ENCODE data around the gene RBM46. TPM values are rescaled to one million over a fixed set of nuclear protein-coding genes. Genes with fewer than 3 reads are reported as not detected.

The RBM46 gene
- total and polyA plus RNA-seq, 2 experiments from 2014 or later, result 0.07 TPM; not detected in 1

GRCh38 chr4:154858166-154858565 is 77.1 kb downstream of the RBM46 start:
- no peak overlapping the region for H2AFZ ChIP-seq
- H3K27me3 ChIP-seq, result no peaks in the 10 kb centered on the region
- H3K9me3 ChIP-seq (ENCODE audit: low read depth), result no peaks in the 10 kb centered on the region
- TF ChIP-seq CTCF (IDR thresholded peaks at IDR 0.05; ENCODE audit: poor library complexity) (no peak), EZH2phosphoT487 (IDR thresholded peaks at IDR 0.05; ENCODE audit: low read depth, severe bottlenecking, unreplicated experiment) (no peak), EZH2 (IDR thresholded peaks at IDR 0.05; ENCODE audit: borderline replicate concordance) (no peak)
- no peaks in the 10 kb centered on the region for H3K9me2 ChIP-seq (replicated peaks; ENCODE audit: insufficient read depth)
- no peak overlapping the region for H3K4me3 ChIP-seq
- no peaks in the 10 kb centered on the region for H4K20me1 ChIP-seq (ENCODE audit: insufficient read depth, poor library complexity, severe bottlenecking)
- 100% methylated on average over 1 of the region's 1 CpG for WGBS (ENCODE audit: low lambda C conversion rate, missing lambda C conversion rate)
- no peak overlapping the region for H3K27ac ChIP-seq
- no peaks in the 10 kb centered on the region for H3K4me1 ChIP-seq (ENCODE audit: insufficient read depth)
- no peak overlapping the region for H3K4me2 ChIP-seq
- DNase-seq (ENCODE audit: low spot score), result no peak
- H3K36me3 ChIP-seq (replicated peaks; ENCODE audit: insufficient read depth, low read depth), result no peaks in the 10 kb centered on the region
- H3K79me2 ChIP-seq, result no peaks in the 10 kb centered on the region

GRCh38 chr4:154868414-154869194 is 87.5 kb downstream of the RBM46 start:
- H4K20me1 ChIP-seq (ENCODE audit: insufficient read depth, poor library complexity, severe bottlenecking), result no peaks in the 10 kb centered on the region
- H3K9me3 ChIP-seq (ENCODE audit: low read depth), result no peaks in the 10 kb centered on the region
- H2AFZ ChIP-seq, result no peak overlapping the region
- H3K36me3 ChIP-seq (replicated peaks; ENCODE audit: insufficient read depth, low read depth), result no peaks in the 10 kb centered on the region
- H3K4me2 ChIP-seq, result no peak overlapping the region
- 71% methylated on average over 7 of the region's 7 CpGs for WGBS (ENCODE audit: low lambda C conversion rate, missing lambda C conversion rate)
- no peaks in the 10 kb centered on the region for H3K4me1 ChIP-seq (ENCODE audit: insufficient read depth)
- DNase-seq (ENCODE audit: low spot score), result no peak
- no peak overlapping the region for H3K4me3 ChIP-seq
- TF ChIP-seq CTCF (IDR thresholded peaks at IDR 0.05; ENCODE audit: poor library complexity) (no peak), EZH2 (IDR thresholded peaks at IDR 0.05; ENCODE audit: borderline replicate concordance) (no peak), EZH2phosphoT487 (IDR thresholded peaks at IDR 0.05; ENCODE audit: low read depth, severe bottlenecking, unreplicated experiment) (no peak)
- H3K27ac ChIP-seq, result no peak overlapping the region
- no peaks in the 10 kb centered on the region for H3K79me2 ChIP-seq
- H3K9me2 ChIP-seq (replicated peaks; ENCODE audit: insufficient read depth), result no peaks in the 10 kb centered on the region
- no peaks in the 10 kb centered on the region for H3K27me3 ChIP-seq

GRCh38 chr4:154869301-154869700 is 88.2 kb downstream of the RBM46 start:
- DNase-seq (ENCODE audit: low spot score), result no peak
- 92% methylated on average over 3 of the region's 3 CpGs for WGBS (ENCODE audit: low lambda C conversion rate, missing lambda C conversion rate)
- Histone ChIP-seq H3K9me2 (replicated peaks; ENCODE audit: insufficient read depth) (no peaks in the 10 kb centered on the region), H3K4me1 (ENCODE audit: insufficient read depth) (no peaks in the 10 kb centered on the region), H3K79me2 (no peaks in the 10 kb centered on the region), H3K36me3 (replicated peaks; ENCODE audit: insufficient read depth, low read depth) (no peaks in the 10 kb centered on the region), H3K4me2 (no peak overlapping the region), H3K9me3 (ENCODE audit: low read depth) (no peaks in the 10 kb centered on the region), H2AFZ (no peak overlapping the region), H4K20me1 (ENCODE audit: insufficient read depth, poor library complexity, severe bottlenecking) (no peaks in the 10 kb centered on the region), H3K27me3 (no peaks in the 10 kb centered on the region), H3K27ac (no peak overlapping the region), H3K4me3 (no peak overlapping the region)
- TF ChIP-seq EZH2 (IDR thresholded peaks at IDR 0.05; ENCODE audit: borderline replicate concordance), result no peak
- no peak for TF ChIP-seq EZH2phosphoT487 (IDR thresholded peaks at IDR 0.05; ENCODE audit: low read depth, severe bottlenecking, unreplicated experiment)
- no peak for TF ChIP-seq CTCF (IDR thresholded peaks at IDR 0.05; ENCODE audit: poor library complexity)
